Measurements from ENCODE around the gene GMPPB.

Gene GMPPB

GRCh38 chr3:49709852-49710251 lies 13.9 kb downstream of the GMPPB start:
- no peak for TF ChIP-seq RAD21 (IDR thresholded peaks at IDR 0.05; ENCODE audit: low read depth)
- TF ChIP-seq NFIC (IDR thresholded peaks at IDR 0.05) = no peak
- TF ChIP-seq USF1 (IDR thresholded peaks at IDR 0.05) = no peak
- TF ChIP-seq, protein P1, sequence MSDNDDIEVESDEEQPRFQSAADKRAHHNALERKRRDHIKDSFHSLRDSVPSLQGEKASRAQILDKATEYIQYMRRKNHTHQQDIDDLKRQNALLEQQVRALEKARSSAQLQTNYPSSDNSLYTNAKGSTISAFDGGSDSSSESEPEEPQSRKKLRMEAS (IDR thresholded peaks at IDR 0.05) = no peak
- TF ChIP-seq TEAD4 (IDR thresholded peaks at IDR 0.05) = no peak
- TF ChIP-seq EGR1 (IDR thresholded peaks at IDR 0.05) = no peak
- TF ChIP-seq ZBTB7A (IDR thresholded peaks at IDR 0.05; ENCODE audit: low read depth) = no peak
- no peak for TF ChIP-seq REST (IDR thresholded peaks at IDR 0.05; ENCODE audit: low read depth)
- TF ChIP-seq TAF1 (IDR thresholded peaks at IDR 0.05; ENCODE audit: low read depth) = no peak
- TF ChIP-seq EP300 (IDR thresholded peaks at IDR 0.05; ENCODE audit: borderline replicate concordance) = no peak
- no peak for TF ChIP-seq TCF12 (IDR thresholded peaks at IDR 0.05; ENCODE audit: low read depth)
- TF ChIP-seq FOXM1 (IDR thresholded peaks at IDR 0.05; ENCODE audit: borderline replicate concordance, low read depth) = no peak
- TF ChIP-seq YY1 (IDR thresholded peaks at IDR 0.05; ENCODE audit: low read depth) = no peak
- TF ChIP-seq CEBPB (IDR thresholded peaks at IDR 0.05) = no peak
- TF ChIP-seq CREB1 (IDR thresholded peaks at IDR 0.05; ENCODE audit: low read depth) = no peak

- TF ChIP-seq TEAD4 (IDR thresholded peaks at IDR 0.05) = no peak
- no peak for TF ChIP-seq TCF12 (IDR thresholded peaks at IDR 0.05; ENCODE audit: low read depth)
- TF ChIP-seq, protein P1 (IDR thresholded peaks at IDR 0.05) = no peak
- no peak for TF ChIP-seq USF1 (IDR thresholded peaks at IDR 0.05)
- TF ChIP-seq EGR1 (IDR thresholded peaks at IDR 0.05) = no peak
- no peak for TF ChIP-seq FOXM1 (IDR thresholded peaks at IDR 0.05; ENCODE audit: borderline replicate concordance, low read depth)
- TF ChIP-seq ZBTB7A (IDR thresholded peaks at IDR 0.05; ENCODE audit: low read depth) = no peak
- no peak for TF ChIP-seq EP300 (IDR thresholded peaks at IDR 0.05; ENCODE audit: borderline replicate concordance)
- TF ChIP-seq REST (IDR thresholded peaks at IDR 0.05; ENCODE audit: low read depth) = no peak
- no peak for TF ChIP-seq CREB1 (IDR thresholded peaks at IDR 0.05; ENCODE audit: low read depth)
- TF ChIP-seq NFIC (IDR thresholded peaks at IDR 0.05) = no peak
- no peak for TF ChIP-seq CEBPB (IDR thresholded peaks at IDR 0.05)
- no peak for TF ChIP-seq RAD21 (IDR thresholded peaks at IDR 0.05; ENCODE audit: low read depth)
Observed at GRCh38 chr3:49707113-49707480, 16.7 kb downstream of the GMPPB start.

- TF ChIP-seq EP300 (IDR thresholded peaks at IDR 0.05; ENCODE audit: borderline replicate concordance) (no peak), YY1 (IDR thresholded peaks at IDR 0.05; ENCODE audit: low read depth) (no peak), CREB1 (IDR thresholded peaks at IDR 0.05; ENCODE audit: low read depth) (no peak), CEBPB (IDR thresholded peaks at IDR 0.05) (no peak), REST (IDR thresholded peaks at IDR 0.05; ENCODE audit: low read depth) (no peak), TCF12 (IDR thresholded peaks at IDR 0.05; ENCODE audit: low read depth) (no peak), TAF1 (IDR thresholded peaks at IDR 0.05; ENCODE audit: low read depth) (no peak), ZBTB7A (IDR thresholded peaks at IDR 0.05; ENCODE audit: low read depth) (no peak), TEAD4 (IDR thresholded peaks at IDR 0.05) (no peak), NFIC (IDR thresholded peaks at IDR 0.05) (no peak), RAD21 (IDR thresholded peaks at IDR 0.05; ENCODE audit: low read depth) (no peak)
- TF ChIP-seq, protein P1 (IDR thresholded peaks at IDR 0.05) = no peak
Observed at GRCh38 chr3:49706456-49707112, 17.2 kb downstream of the GMPPB start.

- TF ChIP-seq USF1 (IDR thresholded peaks at IDR 0.05) = no peak
- no peak for TF ChIP-seq CREB1 (IDR thresholded peaks at IDR 0.05; ENCODE audit: low read depth)
- no peak for TF ChIP-seq TAF1 (IDR thresholded peaks at IDR 0.05; ENCODE audit: low read depth)
- TF ChIP-seq, protein P1 (IDR thresholded peaks at IDR 0.05) = no peak
- no peak for TF ChIP-seq EP300 (IDR thresholded peaks at IDR 0.05; ENCODE audit: borderline replicate concordance)
- TF ChIP-seq TEAD4 (IDR thresholded peaks at IDR 0.05) = no peak
- TF ChIP-seq ZBTB7A (IDR thresholded peaks at IDR 0.05; ENCODE audit: low read depth) = no peak
- TF ChIP-seq FOXM1 (IDR thresholded peaks at IDR 0.05; ENCODE audit: borderline replicate concordance, low read depth) = no peak
- no peak for TF ChIP-seq NFIC (IDR thresholded peaks at IDR 0.05)
- no peak for TF ChIP-seq RAD21 (IDR thresholded peaks at IDR 0.05; ENCODE audit: low read depth)
- no peak for TF ChIP-seq REST (IDR thresholded peaks at IDR 0.05; ENCODE audit: low read depth)
- TF ChIP-seq YY1 (IDR thresholded peaks at IDR 0.05; ENCODE audit: low read depth) = no peak
Observed at GRCh38 chr3:49705390-49705960, 18.3 kb downstream of the GMPPB start.

Measured in Ishikawa (cell line).